ENCODE data around the gene CACNA1E. TPM values are rescaled to one million over a fixed set of nuclear protein-coding genes. Genes with fewer than 3 reads are reported as not detected.

Gene CACNA1E
- total RNA-seq, 3 donors from 2014 or later (not counting 1 experiment from before 2014, with no cell fraction given), result 0.40 TPM; not detected in 2

- no peaks in the 10 kb centered on the region for H3K4me1 ChIP-seq (ENCODE audit: control insufficient read depth, insufficient read depth, low read length)
- no peaks in the 10 kb centered on the region for H3K36me3 ChIP-seq (ENCODE audit: control insufficient read depth, insufficient read depth, low read length)
- ATAC-seq (no peak), DNase-seq (no peak)
- no peaks in the 10 kb centered on the region for H3K27me3 ChIP-seq (ENCODE audit: control insufficient read depth, insufficient read depth, low read length)
- no peaks in the 10 kb centered on the region for H3K27me3 Mint-ChIP-seq (ENCODE audit: low read depth in 2 of 2)
- H3K4me1 Mint-ChIP-seq, result no peaks in the 10 kb centered on the region
- intact Hi-C loops (cut with micrococcal nuclease), result no loop called here
- H3K9me3 ChIP-seq (ENCODE audit: control insufficient read depth, insufficient read depth, low read length), result no peaks in the 10 kb centered on the region
- H3K36me3 Mint-ChIP-seq, result no peaks in the 10 kb centered on the region
- H3K27ac Mint-ChIP-seq, result no peak overlapping the region
- no peak for TF ChIP-seq CTCF (IDR thresholded peaks at IDR 0.05)
- H3K4me3 ChIP-seq (ENCODE audit: low read length), result no peak overlapping the region
- H3K27ac ChIP-seq (ENCODE audit: low read length), result no peak overlapping the region
- no peak overlapping the region for H3K4me3 Mint-ChIP-seq
- WGBS (ENCODE audit: insufficient coverage), result 77% methylated on average over 3 of the region's 3 CpGs
- peaks cover 0 to 6% of the 10 kb centered on the region in 2 donors for H3K9me3 Mint-ChIP-seq
Observed at GRCh38 chr1:181612100-181612499, 128.8 kb downstream of the CACNA1E start.

- Histone ChIP-seq H3K4me3 (ENCODE audit: low read length) (no peak overlapping the region), H3K27me3 (ENCODE audit: control insufficient read depth, insufficient read depth, low read length) (no peaks in the 10 kb centered on the region), H3K9me3 (ENCODE audit: control insufficient read depth, insufficient read depth, low read length) (no peaks in the 10 kb centered on the region), H3K36me3 (ENCODE audit: control insufficient read depth, insufficient read depth, low read length) (no peaks in the 10 kb centered on the region), H3K4me1 (ENCODE audit: control insufficient read depth, insufficient read depth, low read length) (no peaks in the 10 kb centered on the region), H3K27ac (ENCODE audit: low read length) (no peak overlapping the region)
- TF ChIP-seq CTCF (IDR thresholded peaks at IDR 0.05), result no peak
- DNase-seq (no peak), ATAC-seq (no peak)
- H3K9me3 Mint-ChIP-seq, result peaks cover 2 to 3% of the 10 kb centered on the region in 2 donors
- 22% methylated on average over 1 of the region's 2 CpGs for WGBS (ENCODE audit: insufficient coverage)
- no peak overlapping the region for H3K4me3 Mint-ChIP-seq
- no peaks in the 10 kb centered on the region for H3K4me1 Mint-ChIP-seq
- H3K36me3 Mint-ChIP-seq, result no peaks in the 10 kb centered on the region
- intact Hi-C loops (cut with micrococcal nuclease), result no loop called here
- no peak overlapping the region for H3K27ac Mint-ChIP-seq
- peaks cover 0 to 3% of the 10 kb centered on the region in 2 donors for H3K27me3 Mint-ChIP-seq (ENCODE audit: low read depth in 2 of 2)
Observed at GRCh38 chr1:181618559-181618958, 135.2 kb downstream of the CACNA1E start.

- Mint-ChIP-seq H3K4me1 (no peaks in the 10 kb centered on the region), H3K4me3 (no peak overlapping the region), H3K27me3 (ENCODE audit: low read depth in 2 of 2) (peaks cover 0 to 3% of the 10 kb centered on the region in 2 donors), H3K9me3 (peaks cover 2 to 3% of the 10 kb centered on the region in 2 donors), H3K27ac (no peak overlapping the region), H3K36me3 (no peaks in the 10 kb centered on the region)
- Histone ChIP-seq H3K36me3 (ENCODE audit: control insufficient read depth, insufficient read depth, low read length) (no peaks in the 10 kb centered on the region), H3K4me3 (ENCODE audit: low read length) (no peak overlapping the region), H3K27me3 (ENCODE audit: control insufficient read depth, insufficient read depth, low read length) (no peaks in the 10 kb centered on the region), H3K9me3 (ENCODE audit: control insufficient read depth, insufficient read depth, low read length) (no peaks in the 10 kb centered on the region), H3K27ac (ENCODE audit: low read length) (no peak overlapping the region), H3K4me1 (ENCODE audit: control insufficient read depth, insufficient read depth, low read length) (no peaks in the 10 kb centered on the region)
- intact Hi-C loops (cut with micrococcal nuclease), result no loop called here
- no peak for TF ChIP-seq CTCF (IDR thresholded peaks at IDR 0.05)
- no peak for DNase-seq
- WGBS (ENCODE audit: insufficient coverage), result 85% methylated on average over 1 of the region's 1 CpG
- ATAC-seq, result no peak
Observed at GRCh38 chr1:181620183-181620582, 136.9 kb downstream of the CACNA1E start.

- DNase-seq (no peak), ATAC-seq (no peak)
- intact Hi-C loops (cut with micrococcal nuclease), result no loop called here
- no peak for TF ChIP-seq CTCF (IDR thresholded peaks at IDR 0.05)
- no peaks in the 10 kb centered on the region for H3K4me1 Mint-ChIP-seq
- H3K27ac Mint-ChIP-seq, result no peak overlapping the region
- Histone ChIP-seq H3K4me1 (ENCODE audit: control insufficient read depth, insufficient read depth, low read length) (no peaks in the 10 kb centered on the region), H3K27ac (ENCODE audit: low read length) (no peak overlapping the region), H3K9me3 (ENCODE audit: control insufficient read depth, insufficient read depth, low read length) (no peaks in the 10 kb centered on the region), H3K36me3 (ENCODE audit: control insufficient read depth, insufficient read depth, low read length) (no peaks in the 10 kb centered on the region), H3K4me3 (ENCODE audit: low read length) (no peak overlapping the region), H3K27me3 (ENCODE audit: control insufficient read depth, insufficient read depth, low read length) (no peaks in the 10 kb centered on the region)
- WGBS (ENCODE audit: insufficient coverage), result 52% methylated on average over 5 of the region's 5 CpGs
- H3K4me3 Mint-ChIP-seq, result no peak overlapping the region
- H3K36me3 Mint-ChIP-seq, result no peaks in the 10 kb centered on the region
- H3K9me3 Mint-ChIP-seq, result no peaks in the 10 kb centered on the region
- peaks cover 0 to 1% of the 10 kb centered on the region in 2 donors for H3K27me3 Mint-ChIP-seq (ENCODE audit: low read depth in 2 of 2)
Observed at GRCh38 chr1:181623850-181624249, 140.5 kb downstream of the CACNA1E start.

Measured in natural killer cell (primary cell).